H1 (cell line): ENCODE data around the gene EWSR1.

Experiments
- CBX8 ChIP-seq: fragments of 300-800, 300-1000 bp; sonication (generic); IDR thresholded peaks from 2 replicates; pipeline ENCODE4 v1.7.1; 2016; ENCODE audit warnings: low read depth, low read length, borderline replicate concordance
- CHD2 ChIP-seq: IDR thresholded peaks from 2 replicates; pipeline ENCODE4 v1.6.1; 2012; ENCODE audit warnings: low read length, improper control_type of control experiment
- CTCF ChIP-seq, 3 experiments: IDR thresholded peaks; 1 replicate in 2 of 3; 2 replicates in 1 of 3; pipeline versions ENCODE4 v1.5.1 to v1.6.1; 2011; ENCODE audit warnings: low read length in 3 of 3, mild to moderate bottlenecking in 3 of 3, inconsistent platforms in 2 of 3, low read depth in 1 of 3, moderate library complexity in 1 of 3; ENCODE audit not compliant: insufficient read depth in 1 of 3; ENCODE audit errors: control extremely low read depth in 1 of 3
- EZH2 ChIP-seq: fragments of 200-600 bp; sonication (generic); IDR thresholded peaks from 2 replicates; pipeline ENCODE4 v1.7.1; 2012; ENCODE audit warnings: low read depth, mild to moderate bottlenecking, moderate library complexity, low read length, inconsistent platforms; ENCODE audit not compliant: severe bottlenecking
- POLR2A ChIP-seq, 2 experiments: IDR thresholded peaks; 1 replicate in 1 of 2; 2 replicates in 1 of 2; pipeline ENCODE4 v1.6.1; 2011; ENCODE audit warnings: low read depth in 2 of 2, low read length in 2 of 2, mild to moderate bottlenecking in 2 of 2; ENCODE audit errors: control extremely low read depth in 1 of 2
- POLR2AphosphoS5 ChIP-seq: IDR thresholded peaks from 2 replicates; pipeline ENCODE4 v1.6.1; 2011; ENCODE audit warnings: low read depth, low read length
- RXRA ChIP-seq: IDR thresholded peaks from 2 replicates; pipeline ENCODE4 v1.6.1; 2011; ENCODE audit warnings: low read depth, mild to moderate bottlenecking, low read length, moderate library complexity; ENCODE audit not compliant: insufficient read depth
- TAF1 ChIP-seq: IDR thresholded peaks from 2 replicates; pipeline ENCODE4 v1.6.1; 2011; ENCODE audit warnings: mild to moderate bottlenecking, low read depth, low read length

GRCh38 chr22:29291215-29291614 is 23.1 kb downstream of the EWSR1 start:
- TF ChIP-seq CHD2 (no peak), CTCF (IDR thresholded peaks at IDR 0.05; ENCODE audit: control extremely low read depth in 1 of 3, insufficient read depth in 1 of 3, low read depth in 1 of 3, low read length in 3 of 3) (no peak), POLR2AphosphoS5 (peak; percentile 58), TAF1 (no peak), CBX8 (no peak), RXRA (no peak), EZH2 (no peak), POLR2A (IDR thresholded peaks at IDR 0.05; ENCODE audit: control extremely low read depth in 1 of 2, low read depth in 2 of 2, low read length in 2 of 2) (no peak)
